Lung (tissue), 12 donors: ENCODE measurements around the gene KRTAP10-3. TPM values are rescaled to one million over a fixed set of nuclear protein-coding genes. Genes with fewer than 3 reads are reported as not detected.

Experiments
- ATAC-seq: fragments of 200-7000 bp; cut with Tn5 transposase; one replicate; pipeline ENCODE4 v1.9.1; 2020; ENCODE audit warnings: moderate number of reproducible peaks; ENCODE audit not compliant: insufficient read depth, low FRiP score
- DNase-seq, 3 donors: peaks; one replicate each; pipeline ENCODE4 v3.0.0-alpha.2; 2013 to 2017
- H3K27ac ChIP-seq, 2 donors: one replicate each; pipeline ENCODE4 v1.5.1; 2013; ENCODE audit warnings: mild to moderate bottlenecking in 2 of 2, moderate library complexity in 2 of 2, control low read depth in 1 of 2, inconsistent platforms in 1 of 2, low read depth in 1 of 2, low read length in 1 of 2
- H3K27me3 ChIP-seq, 3 donors: one replicate each; pipeline ENCODE4 v1.5.1; 2013; ENCODE audit warnings: low read length in 2 of 3; ENCODE audit not compliant: control insufficient read depth in 3 of 3, insufficient read depth in 3 of 3
- H3K36me3 ChIP-seq, 4 donors: one replicate each; pipeline ENCODE4 v1.5.1; 2013; ENCODE audit warnings: low read length in 4 of 4, mild to moderate bottlenecking in 1 of 4, moderate library complexity in 1 of 4; ENCODE audit not compliant: control insufficient read depth in 4 of 4, insufficient read depth in 4 of 4
- H3K4me1 ChIP-seq, 5 donors: one replicate each; pipeline ENCODE4 v1.5.1; 2013; ENCODE audit warnings: low read length in 5 of 5, mild to moderate bottlenecking in 2 of 5, moderate library complexity in 1 of 5; ENCODE audit not compliant: control insufficient read depth in 5 of 5, insufficient read depth in 5 of 5
- H3K4me3 ChIP-seq: one replicate; pipeline ENCODE4 v1.5.1; 2013; ENCODE audit warnings: mild to moderate bottlenecking, control low read depth, moderate library complexity
- H3K9ac ChIP-seq, 2 donors: one replicate each; pipeline ENCODE4 v1.5.1; 2013; ENCODE audit warnings: low read length in 2 of 2, control low read depth in 1 of 2; ENCODE audit not compliant: insufficient read depth in 1 of 2
- H3K9me3 ChIP-seq, 4 donors: one replicate each; pipeline ENCODE4 v1.5.1; 2013; ENCODE audit warnings: low read length in 3 of 4, mild to moderate bottlenecking in 1 of 4, moderate library complexity in 1 of 4; ENCODE audit not compliant: control insufficient read depth in 4 of 4, insufficient read depth in 3 of 4
- WGBS, 2 donors: extraction: QIAGEN DNeasy Blood & Tissue Kit; methylation state at CpG; one replicate each; pipeline ENCODE4 v1.1.7; 2013; 5-methylcytosine and 5-hydroxymethylcytosine counted together
- polyA plus RNA-seq, 2 donors: library from polyadenylated mRNA; stranded (reverse); fragments of 200-250 nt; gene quantifications; one replicate each; pipeline ENCODE4 v1.2.1, GENCODE V29; 2013
- total RNA-seq, 2 donors: library from RNA; depleted of rRNA in 1 of 2; stranded (reverse); fragments of >200 nt in 1 of 2; gene quantifications; one replicate each; pipeline ENCODE4 v1.2.1, GENCODE V29; 2014 to 2021
- TF ChIP-seq, protein P1 (sequence below): IDR thresholded peaks from 2 replicates; pipeline ENCODE4 v1.5.1; 2012; ENCODE audit warnings: mild to moderate bottlenecking; ENCODE audit errors: control extremely low read depth, extremely low read depth
- donor health status: control.
- donor health status: control.
- donor health status: Bipolar disorder and iron deficiency.
- donor health status: healthy.
- donor health status: DM: yes; HTN: yes; CAD: no.

The KRTAP10-3 gene
- total and polyA plus RNA-seq, 4 donors = not detected

DNA sequence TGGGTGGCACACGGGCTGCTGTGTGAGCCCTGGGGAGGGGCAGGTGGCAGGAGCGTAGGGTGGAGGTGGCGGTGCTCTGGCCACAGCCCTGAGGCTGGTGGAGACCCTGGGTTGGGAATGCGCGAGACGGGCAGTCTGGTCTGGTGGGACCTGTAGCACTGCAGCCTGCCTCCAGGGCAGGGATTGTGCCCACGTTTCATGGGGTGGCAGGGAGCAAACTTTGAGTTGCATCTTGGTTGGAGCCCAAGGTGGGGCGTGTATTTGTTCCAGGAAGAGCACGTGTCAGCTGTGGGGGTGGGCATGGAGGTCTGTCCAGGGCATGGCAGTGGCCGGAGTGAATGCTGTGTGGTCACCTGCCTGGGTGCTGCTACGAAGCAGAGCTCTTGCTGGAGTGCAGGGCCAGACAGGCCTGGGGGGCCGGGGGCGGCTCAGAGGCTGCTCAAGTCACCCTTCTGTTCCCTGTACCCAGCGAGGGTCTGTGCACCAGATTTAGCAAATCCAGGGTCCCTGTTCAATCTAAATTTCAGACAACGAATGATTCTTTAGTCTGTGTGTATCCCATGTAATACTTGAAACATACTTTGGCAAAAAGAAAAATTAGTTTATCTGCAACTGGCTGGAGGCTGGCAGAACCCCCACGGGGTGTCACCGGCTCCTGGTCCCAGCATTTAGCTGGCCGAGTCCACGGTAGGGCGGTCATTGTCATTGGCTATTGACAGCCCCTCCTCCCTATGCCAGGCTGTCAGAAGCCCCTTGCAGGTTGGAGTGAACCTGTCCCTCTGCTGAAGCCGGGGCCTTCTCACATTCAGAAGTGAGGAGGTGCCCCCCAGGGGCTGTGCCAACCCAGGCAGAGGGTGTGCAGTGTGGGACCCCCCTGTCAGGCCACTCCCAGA is 45.9 kb downstream of the KRTAP10-3 start:
- Histone ChIP-seq H3K27me3 (peaks cover 0 to 4% (median 0%) of the 10 kb centered on the region in 3 donors), H3K36me3 (no peaks in the 10 kb centered on the region), H3K4me3 (no peak overlapping the region), H3K4me1 (peaks cover 0 to 2% (median 0%) of the 10 kb centered on the region in 5 donors), H3K9me3 (peaks cover 0 to 6% (median 0%) of the 10 kb centered on the region in 4 donors), H3K9ac (no peak overlapping the region), H3K27ac (no peak overlapping the region)
- TF ChIP-seq, protein P1, sequence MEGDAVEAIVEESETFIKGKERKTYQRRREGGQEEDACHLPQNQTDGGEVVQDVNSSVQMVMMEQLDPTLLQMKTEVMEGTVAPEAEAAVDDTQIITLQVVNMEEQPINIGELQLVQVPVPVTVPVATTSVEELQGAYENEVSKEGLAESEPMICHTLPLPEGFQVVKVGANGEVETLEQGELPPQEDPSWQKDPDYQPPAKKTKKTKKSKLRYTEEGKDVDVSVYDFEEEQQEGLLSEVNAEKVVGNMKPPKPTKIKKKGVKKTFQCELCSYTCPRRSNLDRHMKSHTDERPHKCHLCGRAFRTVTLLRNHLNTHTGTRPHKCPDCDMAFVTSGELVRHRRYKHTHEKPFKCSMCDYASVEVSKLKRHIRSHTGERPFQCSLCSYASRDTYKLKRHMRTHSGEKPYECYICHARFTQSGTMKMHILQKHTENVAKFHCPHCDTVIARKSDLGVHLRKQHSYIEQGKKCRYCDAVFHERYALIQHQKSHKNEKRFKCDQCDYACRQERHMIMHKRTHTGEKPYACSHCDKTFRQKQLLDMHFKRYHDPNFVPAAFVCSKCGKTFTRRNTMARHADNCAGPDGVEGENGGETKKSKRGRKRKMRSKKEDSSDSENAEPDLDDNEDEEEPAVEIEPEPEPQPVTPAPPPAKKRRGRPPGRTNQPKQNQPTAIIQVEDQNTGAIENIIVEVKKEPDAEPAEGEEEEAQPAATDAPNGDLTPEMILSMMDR = no peak
- ATAC-seq (no peak), DNase-seq (no peak)
- 81 to 87% methylated on average over 21 of the region's 21 CpGs for WGBS, 2 donors

DNA sequence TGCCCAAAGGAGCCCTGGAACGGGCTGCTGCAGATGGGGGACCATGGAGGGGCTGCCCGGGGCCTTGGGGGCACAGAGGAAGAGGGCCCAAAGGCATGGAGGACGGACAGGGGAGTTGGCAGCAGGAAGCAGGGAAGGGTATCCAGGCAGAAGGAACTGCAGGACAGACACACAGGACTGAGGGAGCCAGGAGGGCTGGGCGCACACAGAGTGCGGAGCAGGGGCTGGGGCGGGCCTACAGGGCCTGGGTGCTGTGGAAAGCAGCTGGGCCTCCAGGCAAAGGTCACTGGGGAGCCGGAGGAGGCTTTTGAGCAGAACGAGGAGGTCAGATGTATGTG is 46.7 kb downstream of the KRTAP10-3 start:
- no peaks in the 10 kb centered on the region for H3K36me3 ChIP-seq
- H3K27ac ChIP-seq = no peak overlapping the region
- WGBS, 2 donors = 85 to 91% methylated on average over 8 of the region's 8 CpGs
- ATAC-seq (no peak), DNase-seq (no peak)
- peaks cover 0 to 4% (median 0%) of the 10 kb centered on the region in 3 donors for H3K27me3 ChIP-seq
- H3K9me3 ChIP-seq = no peaks in the 10 kb centered on the region
- H3K4me1 ChIP-seq = peaks cover 0 to 3% (median 0%) of the 10 kb centered on the region in 5 donors
- H3K9ac ChIP-seq = no peak overlapping the region
- H3K4me3 ChIP-seq = no peak overlapping the region
- TF ChIP-seq, protein P1 = no peak

DNA sequence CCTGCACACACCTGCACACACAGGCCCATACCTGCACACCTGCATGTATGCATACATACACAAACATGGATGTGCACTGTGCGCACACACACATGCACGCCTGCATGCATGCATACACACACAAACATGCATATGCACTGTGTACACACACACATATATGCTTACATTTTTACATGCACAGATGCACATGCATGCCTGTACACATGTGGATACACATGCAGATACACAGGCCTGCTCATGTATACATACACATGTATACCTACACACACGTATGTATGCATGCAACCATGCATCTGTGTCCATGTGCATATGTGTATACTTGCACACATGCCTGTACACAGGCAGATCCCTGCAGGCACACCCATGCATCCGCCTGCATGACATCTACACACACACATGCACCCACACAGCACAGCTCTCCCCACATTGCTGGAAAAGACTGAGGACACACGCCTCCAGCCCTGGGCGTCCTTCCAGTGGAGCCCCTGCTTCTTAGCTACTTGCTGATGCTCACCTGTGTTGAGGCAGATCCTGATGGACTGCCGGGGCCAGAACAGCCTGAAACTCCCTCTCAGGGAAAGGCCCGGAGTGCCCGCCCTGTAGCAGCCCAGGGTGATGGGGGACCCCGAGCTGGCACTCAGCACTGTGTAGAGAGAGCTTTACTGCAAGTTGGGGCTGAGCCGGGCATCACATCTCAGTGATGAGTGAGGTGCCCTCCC is 47.2 kb downstream of the KRTAP10-3 start:
- Histone ChIP-seq H3K27me3 (peaks cover 0 to 4% (median 0%) of the 10 kb centered on the region in 3 donors), H3K36me3 (no peaks in the 10 kb centered on the region), H3K9me3 (no peaks in the 10 kb centered on the region), H3K27ac (no peak overlapping the region), H3K9ac (no peak overlapping the region), H3K4me3 (no peak overlapping the region), H3K4me1 (peaks cover 0 to 4% (median 0%) of the 10 kb centered on the region in 5 donors)
- ATAC-seq = no peak
- WGBS, 2 donors = 91 to 92% methylated on average over 11 of the region's 11 CpGs
- DNase-seq = no peak
- TF ChIP-seq, protein P1 = no peak
